ENCODE results near the gene CCNJ. TPM values are rescaled to one million over a fixed set of nuclear protein-coding genes. Genes with fewer than 3 reads are reported as not detected.

CCNJ gene
- total RNA-seq (2022; extraction: Qiagen RNA extraction) = 6.0 to 8.3 TPM (median 7.1 TPM) in 5 replicates

DNA sequence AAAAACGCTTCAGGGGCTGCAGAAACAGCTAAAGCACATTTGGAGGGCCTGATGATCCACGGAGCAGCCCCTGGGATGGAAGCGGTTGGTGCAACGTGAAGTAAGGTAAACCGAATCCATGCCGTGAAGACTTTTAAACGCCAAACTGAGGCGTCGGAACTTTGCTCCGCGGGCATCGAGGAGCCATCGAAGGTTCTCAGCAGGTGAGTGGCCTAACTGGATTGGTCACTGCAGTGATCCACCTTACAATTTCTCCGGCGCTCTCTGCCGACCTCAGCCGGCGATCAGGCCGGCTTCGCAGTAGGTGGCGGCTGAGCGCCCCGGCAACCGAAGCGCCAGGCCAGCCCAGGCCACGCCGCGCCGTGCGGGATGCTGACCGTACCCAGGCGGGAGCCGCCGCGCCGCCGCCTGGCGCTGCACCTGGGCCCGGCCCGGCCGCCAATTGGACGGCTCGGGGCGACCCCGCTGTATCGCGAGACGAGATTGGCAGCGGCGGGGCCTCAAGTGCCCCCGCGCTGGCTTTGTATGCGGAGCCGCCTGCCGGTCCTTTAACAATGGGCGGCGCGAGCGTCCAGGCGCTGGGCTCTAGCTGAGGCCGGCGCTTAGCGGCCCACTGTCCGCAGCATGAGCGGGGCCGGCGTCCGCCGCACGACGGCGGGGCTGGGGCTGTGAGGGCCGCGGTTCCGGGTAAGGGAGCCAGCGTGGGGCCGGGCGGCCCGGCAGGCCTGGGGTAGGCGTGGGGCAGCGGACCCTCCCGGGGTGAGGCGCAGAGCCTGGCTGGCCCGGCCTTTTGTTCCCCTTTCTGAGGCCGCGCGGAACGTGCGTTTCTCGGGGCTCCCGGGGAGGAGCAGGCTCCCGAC is at the start of gene CCNJ:
Gene CCNJ (plus strand): TSS at position 551 of the 860 bp plus-strand sequence. CDS start 811 bp downstream, outside the sequence.

Other genes with a start within 250 kb of the CCNJ start
- 0.14 to 0.46 TPM (median 0.40 TPM) in 4 of 5 replicates, not detected in the other for gene CC2D2B, start 135.6 kb upstream of the CCNJ start, total RNA-seq (2022; extraction: Qiagen RNA extraction)
- gene ZNF518A, start 86.7 kb downstream of the CCNJ start, total RNA-seq (2022; extraction: Qiagen RNA extraction) = 4.6 to 9.2 TPM (median 7.3 TPM) in 5 replicates
- gene BLNK, start 228.0 kb downstream of the CCNJ start, total RNA-seq (2022; extraction: Qiagen RNA extraction) = 0.09 TPM in 1 of 5 replicates, not detected in the others